Measurements from ENCODE around the gene TOR1B.

The TOR1B gene

DNA sequence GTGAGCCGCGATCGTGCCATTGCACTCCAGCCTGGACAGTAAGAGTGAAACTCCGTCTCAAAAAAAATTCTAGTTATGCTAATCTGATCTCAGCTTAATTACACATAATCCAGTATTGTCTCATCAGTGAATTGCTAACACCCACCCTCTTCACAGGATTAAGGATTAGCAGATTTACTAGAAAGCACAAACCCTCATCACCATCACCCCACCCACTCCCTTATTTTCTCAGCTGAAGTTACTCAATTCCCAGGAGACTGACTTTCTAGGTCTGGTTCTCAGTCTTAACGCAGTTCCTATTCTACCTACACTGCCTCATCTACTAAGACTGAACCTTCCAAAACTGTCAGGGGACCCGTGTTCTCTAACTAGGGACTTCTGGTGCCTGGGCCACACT is 9.0 kb downstream of the TOR1B start:
- Histone ChIP-seq H3K27me3 (ENCODE audit: insufficient read depth, poor library complexity, severe bottlenecking) (no peaks in the 10 kb centered on the region), H3K27ac (ENCODE audit: poor library complexity, severe bottlenecking) (no peak overlapping the region), H3K4me3 (ENCODE audit: severe bottlenecking) (no peak overlapping the region), H3K4me1 (ENCODE audit: insufficient read depth, poor library complexity, severe bottlenecking) (no peaks in the 10 kb centered on the region), H3K9me3 (ENCODE audit: severe bottlenecking) (no peaks in the 10 kb centered on the region), H3K36me3 (ENCODE audit: low read depth) (peaks cover 39% of the 10 kb centered on the region)
- DNase-seq (ENCODE audit: low spot score) (no peak), ATAC-seq (ENCODE audit: low read depth) (no peak)
- TF ChIP-seq, protein P1, sequence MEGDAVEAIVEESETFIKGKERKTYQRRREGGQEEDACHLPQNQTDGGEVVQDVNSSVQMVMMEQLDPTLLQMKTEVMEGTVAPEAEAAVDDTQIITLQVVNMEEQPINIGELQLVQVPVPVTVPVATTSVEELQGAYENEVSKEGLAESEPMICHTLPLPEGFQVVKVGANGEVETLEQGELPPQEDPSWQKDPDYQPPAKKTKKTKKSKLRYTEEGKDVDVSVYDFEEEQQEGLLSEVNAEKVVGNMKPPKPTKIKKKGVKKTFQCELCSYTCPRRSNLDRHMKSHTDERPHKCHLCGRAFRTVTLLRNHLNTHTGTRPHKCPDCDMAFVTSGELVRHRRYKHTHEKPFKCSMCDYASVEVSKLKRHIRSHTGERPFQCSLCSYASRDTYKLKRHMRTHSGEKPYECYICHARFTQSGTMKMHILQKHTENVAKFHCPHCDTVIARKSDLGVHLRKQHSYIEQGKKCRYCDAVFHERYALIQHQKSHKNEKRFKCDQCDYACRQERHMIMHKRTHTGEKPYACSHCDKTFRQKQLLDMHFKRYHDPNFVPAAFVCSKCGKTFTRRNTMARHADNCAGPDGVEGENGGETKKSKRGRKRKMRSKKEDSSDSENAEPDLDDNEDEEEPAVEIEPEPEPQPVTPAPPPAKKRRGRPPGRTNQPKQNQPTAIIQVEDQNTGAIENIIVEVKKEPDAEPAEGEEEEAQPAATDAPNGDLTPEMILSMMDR (IDR thresholded peaks at IDR 0.05; ENCODE audit: poor library complexity, severe bottlenecking), result no peak

DNA sequence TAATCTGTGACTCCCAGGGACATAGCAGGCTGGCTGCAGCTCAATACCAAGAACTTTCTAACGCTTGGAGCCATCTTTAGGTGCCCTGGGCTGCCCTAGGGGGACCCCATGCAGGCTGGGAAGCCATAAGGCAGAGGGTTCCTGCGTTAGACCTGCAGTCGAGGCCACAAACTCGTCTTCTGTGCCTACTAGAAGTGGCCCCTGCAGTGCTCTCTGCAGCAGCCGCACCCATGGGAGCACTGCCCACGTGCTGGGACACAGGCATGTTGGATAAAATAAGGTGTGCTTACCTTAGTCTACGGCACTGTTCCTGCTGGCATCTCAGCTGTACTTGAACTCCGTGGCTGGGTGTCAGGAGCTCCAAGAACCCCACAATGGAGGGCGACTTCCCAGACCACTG is 9.4 kb downstream of the TOR1B start:
- no peaks in the 10 kb centered on the region for H3K9me3 ChIP-seq (ENCODE audit: severe bottlenecking)
- H3K4me3 ChIP-seq (ENCODE audit: severe bottlenecking), result no peak overlapping the region
- no peaks in the 10 kb centered on the region for H3K4me1 ChIP-seq (ENCODE audit: insufficient read depth, poor library complexity, severe bottlenecking)
- H3K27ac ChIP-seq (ENCODE audit: poor library complexity, severe bottlenecking), result no peak overlapping the region
- TF ChIP-seq, protein P1 (IDR thresholded peaks at IDR 0.05; ENCODE audit: poor library complexity, severe bottlenecking), result no peak
- ATAC-seq (ENCODE audit: low read depth), result peak; percentile 8; the same call in 1 of the 3 replicates
- DNase-seq (ENCODE audit: low spot score), result no peak
- H3K27me3 ChIP-seq (ENCODE audit: insufficient read depth, poor library complexity, severe bottlenecking), result no peaks in the 10 kb centered on the region
- peaks cover 43% of the 10 kb centered on the region for H3K36me3 ChIP-seq (ENCODE audit: low read depth)

DNA sequence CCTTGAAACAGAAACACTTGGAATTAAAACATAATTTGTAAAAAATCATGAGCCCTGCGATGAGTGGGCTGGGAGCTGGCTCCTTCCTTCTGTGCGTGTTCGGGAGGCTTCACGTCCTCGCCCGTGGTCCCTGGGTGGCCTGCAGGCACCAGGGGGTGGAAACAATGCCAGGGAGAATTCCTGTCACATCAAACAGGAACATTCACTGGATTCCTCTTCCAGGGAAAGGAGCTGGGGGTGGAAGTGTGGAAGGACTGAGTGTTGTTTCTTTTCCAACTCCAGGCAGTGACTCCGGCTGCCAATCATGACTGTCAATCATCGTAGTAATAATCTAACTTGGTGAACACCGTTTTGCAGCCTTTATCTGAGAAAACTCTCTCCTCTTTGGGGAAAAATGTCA is 10.7 kb downstream of the TOR1B start:
- DNase-seq (ENCODE audit: low spot score) (no peak), ATAC-seq (ENCODE audit: low read depth) (no peak)
- Histone ChIP-seq H3K36me3 (ENCODE audit: low read depth) (peaks cover 52% of the 10 kb centered on the region), H3K27me3 (ENCODE audit: insufficient read depth, poor library complexity, severe bottlenecking) (no peaks in the 10 kb centered on the region), H3K27ac (ENCODE audit: poor library complexity, severe bottlenecking) (no peak overlapping the region), H3K9me3 (ENCODE audit: severe bottlenecking) (no peaks in the 10 kb centered on the region), H3K4me3 (ENCODE audit: severe bottlenecking) (no peak overlapping the region), H3K4me1 (ENCODE audit: insufficient read depth, poor library complexity, severe bottlenecking) (no peaks in the 10 kb centered on the region)
- TF ChIP-seq, protein P1 (IDR thresholded peaks at IDR 0.05; ENCODE audit: poor library complexity, severe bottlenecking), result no peak

DNA sequence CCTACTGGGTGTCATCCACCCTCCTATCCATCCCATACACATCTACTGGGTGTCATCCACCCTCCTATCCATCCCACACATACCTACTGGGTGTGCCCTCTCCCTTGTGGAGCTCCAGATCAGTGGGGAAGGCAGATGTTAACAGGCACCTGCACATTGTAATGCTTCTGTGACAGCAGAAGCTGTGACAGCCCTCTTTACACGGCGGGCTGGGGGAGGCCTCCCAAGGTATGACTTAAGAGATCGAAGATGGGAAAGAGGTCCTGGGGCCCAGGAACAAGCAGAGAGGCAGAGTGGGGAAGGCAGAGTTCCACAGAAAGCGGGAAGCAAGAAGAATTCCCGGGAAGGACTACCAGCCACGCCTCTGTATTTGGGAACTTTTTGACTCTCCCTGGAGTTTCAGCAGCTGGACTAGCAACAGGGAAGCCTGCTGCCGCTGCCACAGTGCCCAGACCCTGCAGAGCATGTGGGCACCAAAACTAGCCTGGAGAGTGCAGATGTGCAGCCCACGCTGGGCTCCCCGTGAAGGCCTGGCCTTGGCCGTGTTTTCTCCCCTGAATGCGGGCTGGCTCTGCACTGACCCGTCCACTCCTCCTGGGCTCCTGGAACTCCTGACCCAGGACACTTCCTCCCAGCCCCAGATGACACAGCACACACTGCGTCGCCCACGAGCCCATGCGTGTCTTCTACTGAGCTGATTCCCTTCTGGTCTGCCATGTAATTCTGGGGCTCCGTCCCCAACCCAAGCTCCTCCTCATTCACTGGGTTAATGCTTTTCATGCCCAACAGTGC is 11.6 kb downstream of the TOR1B start:
- no peak for DNase-seq (ENCODE audit: low spot score)
- ATAC-seq (ENCODE audit: low read depth), result no peak
- no peaks in the 10 kb centered on the region for H3K4me1 ChIP-seq (ENCODE audit: insufficient read depth, poor library complexity, severe bottlenecking)
- no peak overlapping the region for H3K27ac ChIP-seq (ENCODE audit: poor library complexity, severe bottlenecking)
- no peaks in the 10 kb centered on the region for H3K27me3 ChIP-seq (ENCODE audit: insufficient read depth, poor library complexity, severe bottlenecking)
- H3K9me3 ChIP-seq (ENCODE audit: severe bottlenecking), result no peaks in the 10 kb centered on the region
- peaks cover 51% of the 10 kb centered on the region for H3K36me3 ChIP-seq (ENCODE audit: low read depth)
- H3K4me3 ChIP-seq (ENCODE audit: severe bottlenecking), result no peak overlapping the region
- TF ChIP-seq, protein P1 (IDR thresholded peaks at IDR 0.05; ENCODE audit: poor library complexity, severe bottlenecking), result no peak

DNA sequence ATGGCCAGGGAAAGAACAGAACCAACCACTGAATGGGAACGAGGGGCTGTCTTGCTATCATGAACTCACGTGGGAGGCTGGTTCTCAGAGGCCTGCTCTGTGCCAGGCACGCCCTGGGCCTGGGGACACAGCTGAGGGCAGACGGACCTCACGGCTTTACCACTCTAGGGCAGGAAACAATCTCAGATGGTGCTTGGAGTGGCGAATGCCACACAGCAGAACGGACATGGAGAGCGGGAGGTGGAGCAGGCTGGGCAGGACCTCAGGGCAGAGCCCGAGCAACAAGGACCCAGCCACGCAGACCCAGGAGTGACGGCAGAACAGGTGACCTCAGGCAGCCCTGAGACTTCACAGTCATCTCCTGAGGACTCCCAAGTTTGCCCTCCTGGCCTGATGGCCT is 12.3 kb downstream of the TOR1B start:
- TF ChIP-seq, protein P1 (IDR thresholded peaks at IDR 0.05; ENCODE audit: poor library complexity, severe bottlenecking), result no peak
- ATAC-seq (ENCODE audit: low read depth) (no peak), DNase-seq (ENCODE audit: low spot score) (no peak)
- no peaks in the 10 kb centered on the region for H3K9me3 ChIP-seq (ENCODE audit: severe bottlenecking)
- H3K4me3 ChIP-seq (ENCODE audit: severe bottlenecking), result no peak overlapping the region
- peaks cover 50% of the 10 kb centered on the region for H3K36me3 ChIP-seq (ENCODE audit: low read depth)
- no peak overlapping the region for H3K27ac ChIP-seq (ENCODE audit: poor library complexity, severe bottlenecking)
- no peaks in the 10 kb centered on the region for H3K27me3 ChIP-seq (ENCODE audit: insufficient read depth, poor library complexity, severe bottlenecking)
- no peaks in the 10 kb centered on the region for H3K4me1 ChIP-seq (ENCODE audit: insufficient read depth, poor library complexity, severe bottlenecking)
